CD14-positive monocyte (primary cell): ENCODE data around the gene DNAJC3. TPM values are rescaled to one million over a fixed set of nuclear protein-coding genes. Genes with fewer than 3 reads are reported as not detected.

Source experiments
- DNase-seq, 3 donors: peaks; one replicate each; pipeline ENCODE4 v3.0.0-alpha.2; 2011 to 2022
- H2AFZ ChIP-seq: 2 replicates; pipeline ENCODE4 v1.6.0; 2012; ENCODE audit warnings: mild to moderate bottlenecking, low read depth, low read length, inconsistent platforms; ENCODE audit not compliant: insufficient read depth, poor library complexity, severe bottlenecking
- H3K27ac ChIP-seq, 2 donors: 1 replicate in 1 of 2; 2 replicates in 1 of 2; pipeline ENCODE4 v1.5.1; 2012 to 2013; ENCODE audit warnings: low read length in 2 of 2, control low read depth in 1 of 2, inconsistent platforms in 1 of 2, low read depth in 1 of 2, mild to moderate bottlenecking in 1 of 2
- H3K27me3 ChIP-seq, 2 donors: one replicate each; pipeline versions ENCODE4 v1.6.0 to v1.6.1; 2011 to 2013; ENCODE audit warnings: low read length in 2 of 2; ENCODE audit not compliant: control insufficient read depth in 2 of 2, insufficient read depth in 2 of 2
- H3K36me3 ChIP-seq, 2 donors: replicated peaks in 1 of 2; 1 replicate in 1 of 2; 2 replicates in 1 of 2; pipeline versions ENCODE4 v1.5.1 to v1.6.1; 2012 to 2013; ENCODE audit warnings: low read length in 2 of 2, control low read depth in 1 of 2, inconsistent platforms in 1 of 2, mild to moderate bottlenecking in 1 of 2; ENCODE audit not compliant: insufficient read depth in 2 of 2, control insufficient read depth in 1 of 2
- H3K4me1 ChIP-seq, 2 donors: 1 replicate in 1 of 2; 2 replicates in 1 of 2; pipeline versions ENCODE4 v1.5.1 to v1.6.1; 2012 to 2013; ENCODE audit warnings: low read length in 2 of 2, control low read depth in 1 of 2, inconsistent platforms in 1 of 2, mild to moderate bottlenecking in 1 of 2, moderate library complexity in 1 of 2; ENCODE audit not compliant: insufficient read depth in 2 of 2, control insufficient read depth in 1 of 2
- H3K4me2 ChIP-seq: replicated peaks from 2 replicates; pipeline ENCODE3; 2012; ENCODE audit warnings: low read length, moderate library complexity, mild to moderate bottlenecking; ENCODE audit not compliant: poor library complexity, severe bottlenecking; ENCODE audit errors: extremely low read depth
- H3K4me3 ChIP-seq, 3 experiments: fragments of 200-600 bp in 1 of 3; sonication (generic) in 1 of 3; replicated peaks in 1 of 3; 1 replicate in 2 of 3; 2 replicates in 1 of 3; pipeline ENCODE4 v1.5.1; 2011 to 2013; ENCODE audit warnings: low read length in 3 of 3, mild to moderate bottlenecking in 3 of 3, control low read depth in 2 of 3, low read depth in 2 of 3, inconsistent platforms in 1 of 3, moderate library complexity in 1 of 3
- H3K79me2 ChIP-seq: 2 replicates; pipeline ENCODE4 v1.6.0; 2012; ENCODE audit warnings: mild to moderate bottlenecking, control low read depth, inconsistent platforms, low read length, moderate library complexity; ENCODE audit not compliant: insufficient read depth
- H3K9ac ChIP-seq: 2 replicates; pipeline ENCODE4 v1.6.0; 2017; ENCODE audit warnings: low read length, mild to moderate bottlenecking; ENCODE audit not compliant: insufficient read depth, poor library complexity, severe bottlenecking
- H3K9me3 ChIP-seq, 2 donors: replicated peaks in 1 of 2; 1 replicate in 1 of 2; 2 replicates in 1 of 2; pipeline versions ENCODE4 v1.5.1 to v1.6.1; 2012 to 2013; ENCODE audit warnings: low read length in 2 of 2, control low read depth in 1 of 2; ENCODE audit not compliant: control insufficient read depth in 1 of 2, insufficient read depth in 1 of 2
- H4K20me1 ChIP-seq: 2 replicates; pipeline ENCODE4 v1.6.0; 2012; ENCODE audit warnings: mild to moderate bottlenecking, low read length, control low read depth, moderate library complexity; ENCODE audit not compliant: insufficient read depth
- H3K27ac Mint-ChIP-seq, 7 donors: one replicate each; pipeline ENCODE4 v1.8.0; 2020; ENCODE audit warnings: mild to moderate bottlenecking in 7 of 7, mixed read lengths in 7 of 7, moderate library complexity in 6 of 7, inconsistent platforms in 2 of 7
- H3K27me3 Mint-ChIP-seq, 3 donors: one replicate each; pipeline ENCODE4 v1.8.0; 2021 to 2022; ENCODE audit warnings: low read depth in 3 of 3, mild to moderate bottlenecking in 3 of 3, mixed read lengths in 3 of 3, moderate library complexity in 3 of 3, inconsistent platforms in 1 of 3
- H3K36me3 Mint-ChIP-seq, 2 donors: one replicate each; pipeline ENCODE4 v1.8.0; 2020; ENCODE audit warnings: mixed read lengths in 2 of 2, inconsistent platforms in 1 of 2, mild to moderate bottlenecking in 1 of 2
- H3K4me1 Mint-ChIP-seq: one replicate; pipeline ENCODE4 v1.8.0; 2020; ENCODE audit warnings: mild to moderate bottlenecking, mixed read lengths
- H3K4me3 Mint-ChIP-seq, 2 donors: one replicate each; pipeline ENCODE4 v1.8.0; 2020; ENCODE audit warnings: mild to moderate bottlenecking in 2 of 2, mixed read lengths in 2 of 2, moderate library complexity in 1 of 2
- H3K9me3 Mint-ChIP-seq, 7 donors: one replicate each; pipeline ENCODE4 v1.8.0; 2020 to 2022; ENCODE audit warnings: mixed read lengths in 7 of 7, mild to moderate bottlenecking in 6 of 7, moderate library complexity in 6 of 7, inconsistent platforms in 2 of 7
- WGBS: methylation state at CpG from one replicate; pipeline ENCODE4 v1.1.5; 2013; ENCODE audit warnings: missing lambda C conversion rate; ENCODE audit not compliant: insufficient coverage; 5-methylcytosine and 5-hydroxymethylcytosine counted together
- intact Hi-C, 2 donors: fragments of 100-400 bp; cut with micrococcal nuclease; formaldehyde crosslinking; loops; one replicate each; pipeline versions ENCODE4 v1.15.0 to v1.15.1; 2023
- polyA plus RNA-seq, 3 donors: library from polyadenylated mRNA; depleted of rRNA in 1 of 3; unstranded in 2 of 3; stranded (reverse) in 1 of 3; fragments of 300-500 nt in 2 of 3; fragments of >200 nt in 1 of 3; fragmentation: Illumina TruSeq in 2 of 3; gene quantifications; 1 replicate in 2 of 3; 2 replicates in 1 of 3; pipeline ENCODE4 v1.2.3, GENCODE V29; 2012 to 2021
- TF ChIP-seq, protein P1 (sequence below): fragments of 200-600 bp; IDR thresholded peaks from one replicate; pipeline ENCODE4 v1.8.0; 2022; ENCODE audit warnings: antibody characterized with exemption, mild to moderate bottlenecking

Gene DNAJC3
- polyA plus RNA-seq, 3 donors = 11.1 to 27.6 (median 22.3) TPM

DNA sequence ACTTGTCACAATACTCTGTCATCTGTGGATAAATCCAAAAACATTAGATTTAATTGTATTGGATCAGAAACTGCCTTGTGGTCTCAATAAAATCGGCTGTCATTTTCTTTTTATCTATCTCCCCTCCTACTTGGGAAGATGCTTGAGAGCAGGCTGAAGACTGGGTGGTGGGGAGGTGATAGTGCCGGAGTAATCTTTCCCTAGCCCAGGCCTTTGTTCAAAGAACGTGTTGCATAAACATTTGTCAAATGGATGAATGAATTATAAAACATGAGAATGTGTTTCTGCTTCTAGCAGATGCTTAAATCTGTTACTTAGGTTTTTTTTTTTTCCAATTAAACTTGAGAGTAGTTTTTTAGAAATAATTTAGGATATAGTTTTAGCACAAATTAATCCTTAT is 49.9 kb downstream of the DNAJC3 start:
- Mint-ChIP-seq H3K9me3 (peaks cover 1 to 8% (median 6%) of the 10 kb centered on the region in 7 donors), H3K4me3 (no peak overlapping the region), H3K27ac (no peak overlapping the region), H3K36me3 (peaks cover 61 to 79% of the 10 kb centered on the region in 2 donors), H3K27me3 (no peaks in the 10 kb centered on the region), H3K4me1 (peaks cover 8% of the 10 kb centered on the region)
- H3K27me3 ChIP-seq = no peaks in the 10 kb centered on the region
- WGBS = no CpG with 5 or more reads among the region's 3 CpGs
- H3K4me2 ChIP-seq = no peak overlapping the region
- no peak overlapping the region for H3K4me3 ChIP-seq
- H3K36me3 ChIP-seq = peaks cover 29 to 77% of the 10 kb centered on the region in 2 donors
- intact Hi-C loops = no loop called here
- H4K20me1 ChIP-seq = peaks cover 78% of the 10 kb centered on the region
- H3K9me3 ChIP-seq = no peaks in the 10 kb centered on the region
- H3K9ac ChIP-seq = no peak overlapping the region
- no peaks in the 10 kb centered on the region for H3K4me1 ChIP-seq
- TF ChIP-seq, protein P1, sequence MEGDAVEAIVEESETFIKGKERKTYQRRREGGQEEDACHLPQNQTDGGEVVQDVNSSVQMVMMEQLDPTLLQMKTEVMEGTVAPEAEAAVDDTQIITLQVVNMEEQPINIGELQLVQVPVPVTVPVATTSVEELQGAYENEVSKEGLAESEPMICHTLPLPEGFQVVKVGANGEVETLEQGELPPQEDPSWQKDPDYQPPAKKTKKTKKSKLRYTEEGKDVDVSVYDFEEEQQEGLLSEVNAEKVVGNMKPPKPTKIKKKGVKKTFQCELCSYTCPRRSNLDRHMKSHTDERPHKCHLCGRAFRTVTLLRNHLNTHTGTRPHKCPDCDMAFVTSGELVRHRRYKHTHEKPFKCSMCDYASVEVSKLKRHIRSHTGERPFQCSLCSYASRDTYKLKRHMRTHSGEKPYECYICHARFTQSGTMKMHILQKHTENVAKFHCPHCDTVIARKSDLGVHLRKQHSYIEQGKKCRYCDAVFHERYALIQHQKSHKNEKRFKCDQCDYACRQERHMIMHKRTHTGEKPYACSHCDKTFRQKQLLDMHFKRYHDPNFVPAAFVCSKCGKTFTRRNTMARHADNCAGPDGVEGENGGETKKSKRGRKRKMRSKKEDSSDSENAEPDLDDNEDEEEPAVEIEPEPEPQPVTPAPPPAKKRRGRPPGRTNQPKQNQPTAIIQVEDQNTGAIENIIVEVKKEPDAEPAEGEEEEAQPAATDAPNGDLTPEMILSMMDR = no peak
- no peak for DNase-seq
- H3K79me2 ChIP-seq = peaks cover 84% of the 10 kb centered on the region
- no peak overlapping the region for H2AFZ ChIP-seq
- no peak overlapping the region for H3K27ac ChIP-seq

DNA sequence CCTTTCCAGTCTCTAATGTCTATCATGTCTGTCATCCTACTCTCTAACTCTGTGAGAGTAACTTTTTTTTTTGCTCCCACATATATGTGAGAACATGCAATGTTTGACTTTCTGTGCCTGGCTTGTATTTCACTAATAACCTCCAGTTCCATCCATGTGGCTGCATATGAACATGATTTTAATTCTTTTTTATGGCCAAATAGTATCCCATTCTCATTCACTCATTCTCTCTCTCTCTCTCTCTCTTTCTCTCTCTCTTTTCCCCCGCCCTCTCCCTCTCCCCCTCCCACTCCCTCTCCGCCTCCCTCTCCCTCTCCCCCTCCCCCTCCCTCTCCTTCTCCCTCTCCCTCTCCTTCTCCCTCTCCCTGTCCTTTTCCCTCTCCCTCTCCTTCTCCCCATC is 52.0 kb downstream of the DNAJC3 start:
- TF ChIP-seq, protein P1 = no peak
- Mint-ChIP-seq H3K9me3 (peaks cover 11 to 26% (median 23%) of the 10 kb centered on the region in 7 donors), H3K4me1 (peaks cover 2% of the 10 kb centered on the region), H3K27me3 (no peaks in the 10 kb centered on the region), H3K36me3 (peaks cover 71 to 82% of the 10 kb centered on the region in 2 donors), H3K27ac (peak overlapping the region in 2 of 7 donors; percentile 50 to 68), H3K4me3 (no peak overlapping the region)
- peaks cover 7 to 11% of the 10 kb centered on the region in 2 donors for H3K9me3 ChIP-seq
- no peak overlapping the region for H3K27ac ChIP-seq
- WGBS = 100% methylated on average over 2 of the region's 2 CpGs
- no peaks in the 10 kb centered on the region for H3K27me3 ChIP-seq
- H3K36me3 ChIP-seq = peaks cover 23 to 87% of the 10 kb centered on the region in 2 donors
- H4K20me1 ChIP-seq = peaks cover 66% of the 10 kb centered on the region
- no peak overlapping the region for H3K4me3 ChIP-seq
- H3K4me2 ChIP-seq = no peak overlapping the region
- intact Hi-C loops = no loop called here
- no peaks in the 10 kb centered on the region for H3K4me1 ChIP-seq
- H3K79me2 ChIP-seq = peaks cover 85% of the 10 kb centered on the region
- no peak for DNase-seq
- no peak overlapping the region for H2AFZ ChIP-seq
- H3K9ac ChIP-seq = no peak overlapping the region
